Neural progenitor cell (in vitro differentiated cells): ENCODE results near the gene RPS6KA2. TPM values are rescaled to one million over a fixed set of nuclear protein-coding genes. Genes with fewer than 3 reads are reported as not detected.

Experiments used
- DNase-seq: peaks from one replicate; pipeline ENCODE4 v3.0.0-alpha.2; 2016; ENCODE audit warnings: low spot score
- H2AFZ ChIP-seq: fragments of 200-600 bp; sonication (generic); replicated peaks from 2 replicates; pipeline ENCODE4 v1.6.1; 2016; ENCODE audit warnings: antibody characterized with exemption
- H3F3A ChIP-seq: fragments of 200-600 bp; sonication (generic); 2 replicates; pipeline ENCODE4 v1.6.1; 2016; ENCODE audit warnings: antibody characterized with exemption, low read depth
- H3K27ac ChIP-seq: fragments of 200-600 bp; sonication (generic); 2 replicates; pipeline ENCODE4 v1.5.1; 2016; ENCODE audit warnings: mild to moderate bottlenecking
- H3K27me3 ChIP-seq: fragments of 200-600 bp; sonication (generic); 2 replicates; pipeline ENCODE4 v1.6.1; 2016; ENCODE audit warnings: mild to moderate bottlenecking, moderate library complexity
- H3K36me3 ChIP-seq: fragments of 200-600 bp; sonication (generic); 2 replicates; pipeline ENCODE4 v1.5.1; 2016
- H3K4me1 ChIP-seq: fragments of 200-600 bp; sonication (generic); 2 replicates; pipeline ENCODE4 v1.6.1; 2016; ENCODE audit warnings: mixed run types
- H3K4me2 ChIP-seq: fragments of 200-600 bp; sonication (generic); 2 replicates; pipeline ENCODE4 v1.6.1; 2016
- H3K4me3 ChIP-seq: fragments of 200-600 bp; sonication (generic); 2 replicates; pipeline ENCODE4 v1.5.1; 2016
- H3K79me2 ChIP-seq: fragments of 200-600 bp; sonication (generic); 2 replicates; pipeline ENCODE4 v1.6.1; 2016; ENCODE audit warnings: low read depth
- H3K9ac ChIP-seq: fragments of 200-600 bp; sonication (generic); 2 replicates; pipeline ENCODE4 v1.6.1; 2016
- H3K9me3 ChIP-seq: fragments of 200-600 bp; sonication (generic); 2 replicates; pipeline ENCODE4 v1.5.1; 2016; ENCODE audit warnings: low read depth
- H4K20me1 ChIP-seq: fragments of 200-600 bp; sonication (generic); 2 replicates; pipeline ENCODE4 v1.6.1; 2016; ENCODE audit warnings: low read depth
- H3K27ac Mint-ChIP-seq: 3 replicates; pipeline ENCODE4 v1.8.0; 2021; ENCODE audit warnings: mixed read lengths
- H3K27me3 Mint-ChIP-seq: 2 replicates; pipeline ENCODE4 v1.8.0; 2022; ENCODE audit warnings: low read depth, mild to moderate bottlenecking, inconsistent platforms, moderate library complexity, mixed read lengths; ENCODE audit not compliant: insufficient read depth
- H3K36me3 Mint-ChIP-seq: 3 replicates; pipeline ENCODE4 v1.8.0; 2021; ENCODE audit warnings: mixed read lengths
- H3K4me1 Mint-ChIP-seq: 3 replicates; pipeline ENCODE4 v1.8.0; 2021; ENCODE audit warnings: mixed read lengths
- H3K4me3 Mint-ChIP-seq: 3 replicates; pipeline ENCODE4 v1.8.0; 2021; ENCODE audit warnings: mild to moderate bottlenecking, moderate library complexity, mixed read lengths
- H3K9me3 Mint-ChIP-seq: 3 replicates; pipeline ENCODE4 v1.8.0; 2020; ENCODE audit warnings: mixed read lengths
- EZH2 ChIP-seq: fragments of 200-600 bp; sonication (generic); IDR thresholded peaks from 2 replicates; pipeline ENCODE4 v1.6.1; 2017; ENCODE audit warnings: antibody characterized with exemption, mild to moderate bottlenecking, moderate library complexity
- EZH2phosphoT487 ChIP-seq: fragments of 200-600 bp; sonication (generic); IDR thresholded peaks from 2 replicates; pipeline ENCODE4 v1.6.1; 2017; ENCODE audit warnings: antibody characterized with exemption
- total RNA-seq: library from RNA; depleted of rRNA; stranded (reverse); fragments of >200 nt; gene quantifications from 2 replicates; pipeline ENCODE4 v1.2.3, GENCODE V29; 2015; ENCODE audit warnings: low replicate concordance
- TF ChIP-seq, protein P1 (sequence below): fragments of 200-600 bp; sonication (generic); IDR thresholded peaks from 2 replicates; pipeline ENCODE4 v1.5.1; 2017; ENCODE audit warnings: antibody characterized with exemption, mild to moderate bottlenecking

RPS6KA2 gene
- total RNA-seq, 1 donor from 2014 or later = 8.2 TPM

DNA sequence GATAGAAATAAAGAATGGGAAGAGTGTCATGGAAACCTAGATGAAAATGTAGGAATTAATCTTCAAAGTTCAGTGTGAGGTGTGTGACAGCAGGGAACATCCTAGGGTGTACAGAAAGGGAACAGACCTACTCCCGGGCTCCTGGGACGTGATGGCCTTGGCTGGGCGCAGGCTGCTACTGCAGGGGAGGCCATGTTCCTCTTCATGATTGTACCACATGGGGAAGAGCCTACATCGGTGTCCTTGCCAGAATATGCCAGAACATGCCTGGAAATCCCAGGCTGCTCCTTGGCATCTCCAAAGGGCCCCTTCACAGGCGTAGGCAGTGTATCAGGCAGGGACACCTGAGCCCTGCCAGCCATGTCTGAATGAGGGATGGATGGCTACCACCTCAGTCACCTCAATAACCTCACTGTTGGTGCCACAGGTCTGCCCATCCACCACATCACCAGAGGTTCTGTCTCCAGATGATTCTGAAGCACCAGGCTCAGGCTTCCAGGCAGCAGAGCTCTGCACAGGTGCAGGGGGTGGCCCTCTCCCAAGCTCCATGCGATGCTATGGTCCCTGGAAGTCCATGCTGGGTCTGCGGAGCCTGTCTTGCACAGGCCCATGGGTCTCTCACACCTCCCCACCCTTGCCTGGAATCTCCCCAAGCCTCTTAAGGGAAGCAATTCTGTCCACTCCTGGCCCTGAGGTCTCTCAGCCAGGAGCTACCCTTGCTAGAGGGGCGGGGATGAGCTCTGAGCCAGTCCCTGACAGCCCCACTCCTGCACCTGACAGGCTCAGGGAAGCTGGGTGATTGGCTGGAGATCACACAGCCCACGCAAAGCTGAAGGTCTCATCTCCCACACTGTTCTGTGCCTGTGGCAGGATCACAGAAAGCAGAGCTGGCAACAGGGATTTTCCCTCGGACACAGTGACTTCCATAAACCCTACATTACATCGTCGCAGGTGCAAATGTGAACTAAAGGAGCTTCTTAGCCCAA is 60.7 kb downstream of the RPS6KA2 start:
- H3K4me3 Mint-ChIP-seq = no peak overlapping the region
- H3K4me3 ChIP-seq = no peak overlapping the region
- H3K27me3 ChIP-seq = no peaks in the 10 kb centered on the region
- peaks cover 2% of the 10 kb centered on the region for H3K9me3 Mint-ChIP-seq
- no peak overlapping the region for H3K9ac ChIP-seq
- peaks cover 2% of the 10 kb centered on the region for H3K79me2 ChIP-seq
- no peaks in the 10 kb centered on the region for H3K9me3 ChIP-seq
- H3F3A ChIP-seq = no peaks in the 10 kb centered on the region
- no peaks in the 10 kb centered on the region for H3K36me3 ChIP-seq
- no peaks in the 10 kb centered on the region for H4K20me1 ChIP-seq
- H3K27ac Mint-ChIP-seq = no peak overlapping the region
- no peak overlapping the region for H2AFZ ChIP-seq
- H3K4me1 Mint-ChIP-seq = peaks cover 28% of the 10 kb centered on the region
- peaks cover 8% of the 10 kb centered on the region for H3K36me3 Mint-ChIP-seq
- TF ChIP-seq, protein P1, sequence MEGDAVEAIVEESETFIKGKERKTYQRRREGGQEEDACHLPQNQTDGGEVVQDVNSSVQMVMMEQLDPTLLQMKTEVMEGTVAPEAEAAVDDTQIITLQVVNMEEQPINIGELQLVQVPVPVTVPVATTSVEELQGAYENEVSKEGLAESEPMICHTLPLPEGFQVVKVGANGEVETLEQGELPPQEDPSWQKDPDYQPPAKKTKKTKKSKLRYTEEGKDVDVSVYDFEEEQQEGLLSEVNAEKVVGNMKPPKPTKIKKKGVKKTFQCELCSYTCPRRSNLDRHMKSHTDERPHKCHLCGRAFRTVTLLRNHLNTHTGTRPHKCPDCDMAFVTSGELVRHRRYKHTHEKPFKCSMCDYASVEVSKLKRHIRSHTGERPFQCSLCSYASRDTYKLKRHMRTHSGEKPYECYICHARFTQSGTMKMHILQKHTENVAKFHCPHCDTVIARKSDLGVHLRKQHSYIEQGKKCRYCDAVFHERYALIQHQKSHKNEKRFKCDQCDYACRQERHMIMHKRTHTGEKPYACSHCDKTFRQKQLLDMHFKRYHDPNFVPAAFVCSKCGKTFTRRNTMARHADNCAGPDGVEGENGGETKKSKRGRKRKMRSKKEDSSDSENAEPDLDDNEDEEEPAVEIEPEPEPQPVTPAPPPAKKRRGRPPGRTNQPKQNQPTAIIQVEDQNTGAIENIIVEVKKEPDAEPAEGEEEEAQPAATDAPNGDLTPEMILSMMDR = no peak
- TF ChIP-seq EZH2phosphoT487 = no peak
- no peak for TF ChIP-seq EZH2
- H3K4me2 ChIP-seq = no peak overlapping the region
- no peaks in the 10 kb centered on the region for H3K27me3 Mint-ChIP-seq
- DNase-seq = no peak
- H3K4me1 ChIP-seq = peaks cover 6% of the 10 kb centered on the region
- no peak overlapping the region for H3K27ac ChIP-seq

DNA sequence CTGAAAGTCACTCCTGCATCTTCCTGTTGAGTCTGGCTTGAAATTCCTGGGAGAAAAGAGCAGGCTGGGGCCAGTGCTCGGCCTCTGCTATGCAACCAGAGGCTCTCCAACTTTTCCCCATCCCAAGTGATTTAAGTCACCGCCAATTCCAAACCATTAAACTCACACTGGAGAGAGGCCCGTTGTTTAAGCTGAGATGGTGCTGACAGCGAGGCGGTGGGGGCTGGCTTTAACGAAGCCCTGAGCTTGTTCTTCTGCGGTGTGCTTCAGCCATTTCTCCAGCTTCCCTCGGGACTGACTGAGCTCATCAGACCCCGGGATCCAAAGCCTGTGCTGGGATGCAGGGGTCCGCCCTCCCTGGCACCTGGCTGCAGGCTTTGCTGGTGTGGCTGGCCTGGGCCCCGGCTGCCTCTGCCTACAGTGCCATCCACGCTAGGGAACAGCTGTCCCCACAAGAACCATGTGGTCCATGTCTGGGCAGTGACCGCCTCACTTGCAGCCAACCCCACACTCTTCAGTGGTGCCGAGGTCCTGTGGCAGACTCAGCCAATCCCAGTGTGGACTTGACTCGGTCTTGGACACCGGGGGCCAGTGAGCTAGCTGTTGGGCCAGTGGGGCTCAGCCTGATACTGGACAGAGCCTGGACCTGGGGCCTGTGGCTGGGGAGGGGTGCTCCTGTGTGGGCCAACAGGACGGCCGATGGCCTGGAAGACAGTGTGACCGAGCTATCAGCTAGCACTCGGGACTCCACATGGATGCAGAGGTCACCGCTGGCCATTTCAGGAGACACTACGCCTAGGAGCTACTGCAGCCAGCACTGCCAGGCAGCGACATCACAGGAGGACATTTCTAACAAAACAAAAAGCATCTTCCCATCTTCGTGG is 61.7 kb downstream of the RPS6KA2 start:
- Histone ChIP-seq H4K20me1 (no peaks in the 10 kb centered on the region), H3K79me2 (no peaks in the 10 kb centered on the region), H3K27me3 (no peaks in the 10 kb centered on the region), H3K4me2 (no peak overlapping the region), H3K9me3 (no peaks in the 10 kb centered on the region), H3K4me3 (no peak overlapping the region), H3F3A (no peaks in the 10 kb centered on the region), H3K36me3 (no peaks in the 10 kb centered on the region), H3K4me1 (no peaks in the 10 kb centered on the region), H3K9ac (no peak overlapping the region), H2AFZ (no peak overlapping the region), H3K27ac (no peak overlapping the region)
- peaks cover 12% of the 10 kb centered on the region for H3K36me3 Mint-ChIP-seq
- H3K27me3 Mint-ChIP-seq = no peaks in the 10 kb centered on the region
- TF ChIP-seq EZH2 (no peak), EZH2phosphoT487 (no peak)
- TF ChIP-seq, protein P1 = no peak
- peaks cover 4% of the 10 kb centered on the region for H3K9me3 Mint-ChIP-seq
- DNase-seq = peak; percentile 14
- H3K4me1 Mint-ChIP-seq = peaks cover 22% of the 10 kb centered on the region
- no peak overlapping the region for H3K4me3 Mint-ChIP-seq
- no peak overlapping the region for H3K27ac Mint-ChIP-seq

DNA sequence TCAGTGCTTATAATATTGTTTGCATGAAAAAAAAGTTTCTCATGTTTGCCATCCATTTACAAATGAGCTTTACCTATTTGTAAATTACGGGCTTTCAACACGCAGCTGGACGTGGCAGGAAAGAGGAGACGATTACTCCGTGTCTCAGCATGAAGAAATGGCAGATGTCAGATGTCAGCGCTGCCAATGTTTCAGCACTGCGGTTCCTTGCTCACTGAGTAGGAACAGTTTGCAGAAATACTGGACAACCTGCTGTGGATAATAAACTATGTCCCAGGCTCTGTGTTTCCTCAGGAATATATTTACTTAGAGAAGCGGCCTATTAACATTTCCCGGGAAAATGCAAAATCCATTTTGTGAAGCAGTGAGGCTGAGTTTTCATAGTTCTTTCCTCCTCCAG is 63.2 kb downstream of the RPS6KA2 start:
- Mint-ChIP-seq H3K4me1 (peaks cover 22% of the 10 kb centered on the region), H3K36me3 (peaks cover 19% of the 10 kb centered on the region), H3K27me3 (no peaks in the 10 kb centered on the region), H3K27ac (peak overlapping the region; percentile 78), H3K9me3 (peaks cover 13% of the 10 kb centered on the region), H3K4me3 (peak overlapping the region; percentile 14)
- TF ChIP-seq EZH2phosphoT487 = no peak
- TF ChIP-seq EZH2 = no peak
- TF ChIP-seq, protein P1 = no peak
- Histone ChIP-seq H3K27ac (no peak overlapping the region), H3K79me2 (no peaks in the 10 kb centered on the region), H3K36me3 (no peaks in the 10 kb centered on the region), H3K4me1 (no peaks in the 10 kb centered on the region), H3K4me3 (no peak overlapping the region), H3K9me3 (no peaks in the 10 kb centered on the region), H2AFZ (no peak overlapping the region), H3K9ac (no peak overlapping the region), H4K20me1 (no peaks in the 10 kb centered on the region), H3K4me2 (no peak overlapping the region), H3F3A (no peaks in the 10 kb centered on the region), H3K27me3 (no peaks in the 10 kb centered on the region)
- no peak for DNase-seq
